Stimulated activated CD4-positive, alpha-beta T cell treated with anti-CD3 and anti-CD28 coated beads, Interleukin-2, amount 100 ng/mL, for 4 hours (primary cell): ENCODE results near the gene STING1.

Source experiments
- DNase-seq: peaks from one replicate; pipeline ENCODE4 v3.0.0-alpha.2; 2020; ENCODE audit warnings: low read depth

STING1 gene

DNA sequence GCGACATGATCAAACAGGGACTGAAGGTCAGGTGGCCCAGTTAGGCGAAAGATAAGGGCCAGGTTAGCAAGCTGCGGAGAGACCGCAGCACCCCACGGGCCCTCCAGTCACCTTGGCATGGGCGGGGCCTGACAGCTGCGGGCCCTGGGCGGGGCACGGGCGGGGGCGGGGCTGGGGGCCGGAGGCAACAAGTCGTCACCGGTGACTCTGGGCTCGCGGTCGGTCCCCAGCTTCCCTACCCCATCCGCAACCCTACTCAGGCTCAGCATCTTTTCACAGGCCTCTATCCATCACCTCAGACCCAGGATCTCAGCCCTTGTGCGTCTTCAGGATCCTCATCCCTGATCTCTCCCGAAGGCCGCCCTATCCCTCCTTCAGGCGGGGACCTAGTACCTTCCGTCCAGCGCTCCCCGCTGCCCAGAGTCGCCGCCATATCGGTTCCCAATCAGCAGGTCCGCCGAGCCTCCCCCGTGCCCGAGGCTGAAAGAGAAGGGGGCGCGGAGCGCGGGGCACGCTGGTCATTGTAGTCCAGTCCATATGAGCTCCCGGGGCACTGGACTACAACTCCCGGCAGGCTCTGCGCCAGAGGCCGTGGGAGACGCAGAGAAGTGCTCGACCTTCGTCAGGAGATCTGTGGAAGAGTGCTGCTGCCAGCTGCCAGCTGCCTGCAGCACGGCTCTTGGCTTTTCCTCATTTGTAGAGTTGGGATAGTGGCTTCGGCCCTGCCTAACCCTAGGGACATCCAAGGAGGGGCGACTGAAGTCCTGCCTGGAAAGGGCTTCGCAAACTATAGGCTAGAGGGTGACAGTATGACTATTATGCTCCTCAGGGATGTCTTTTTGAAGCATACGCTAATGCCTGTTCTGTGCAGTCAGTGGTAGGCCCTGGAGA lies 43.3 kb downstream of the STING1 start, which contains the start of gene DNAJC18:
TSS of gene DNAJC18 (minus strand) at position 513 of the 891 bp plus-strand sequence. CDS start at position 433, 80 bp downstream.
- peak; percentile 85 for DNase-seq

DNA sequence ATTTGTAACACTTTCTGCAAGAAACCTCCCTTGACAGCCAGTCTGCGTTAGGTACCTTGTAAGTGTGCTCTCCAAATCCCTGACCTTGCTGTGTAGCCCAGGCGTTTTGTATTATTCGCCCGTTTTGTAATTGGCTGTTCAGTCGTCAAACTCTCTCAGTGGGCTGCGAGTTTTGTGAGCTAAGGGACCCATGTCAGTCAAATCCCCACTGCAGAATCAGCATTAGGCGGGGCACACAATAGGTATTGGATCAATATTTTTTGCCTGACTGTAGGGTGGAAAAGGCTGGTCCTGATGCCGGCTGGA lies 43.9 kb downstream of the STING1 start:
- no peak for DNase-seq

DNA sequence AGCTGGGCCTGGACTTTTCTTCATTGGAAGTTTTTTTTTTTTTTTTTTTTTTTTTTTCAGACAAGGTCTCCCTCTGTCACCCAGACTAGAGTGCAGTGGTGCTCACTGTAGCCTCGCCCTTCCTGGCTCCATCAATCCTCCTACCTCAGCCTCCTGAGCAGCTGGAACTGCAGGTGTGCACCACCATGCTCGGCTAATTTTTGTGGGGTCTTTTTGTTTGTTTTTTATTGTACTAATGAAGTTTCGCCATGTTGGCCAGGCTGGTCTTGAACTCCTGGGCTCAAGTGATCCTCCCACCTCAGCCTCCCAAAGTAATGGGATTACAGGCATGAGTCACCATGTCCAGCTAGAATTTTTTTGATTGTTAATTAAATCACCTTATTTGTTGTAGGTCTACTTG lies 46.9 kb downstream of the STING1 start:
- no peak for DNase-seq

DNA sequence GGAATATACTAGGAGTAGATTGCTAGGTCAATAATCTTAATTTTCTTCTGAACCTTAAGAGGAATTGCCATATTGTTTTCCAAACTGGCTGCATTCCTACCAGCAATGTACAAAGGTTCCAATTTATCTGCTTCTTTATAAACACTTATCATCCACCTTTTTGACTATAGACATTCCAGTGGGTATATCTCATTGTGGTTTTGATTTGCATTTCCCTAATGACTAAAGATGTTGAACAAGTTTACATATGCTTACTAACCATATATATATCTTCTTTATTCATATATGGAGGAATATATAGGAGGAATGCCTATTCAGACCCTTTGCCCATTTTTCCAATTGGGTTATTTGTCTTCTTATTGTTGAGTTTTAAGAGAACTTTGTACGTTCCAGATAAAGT lies 50.9 kb downstream of the STING1 start:
- DNase-seq, result no peak

DNA sequence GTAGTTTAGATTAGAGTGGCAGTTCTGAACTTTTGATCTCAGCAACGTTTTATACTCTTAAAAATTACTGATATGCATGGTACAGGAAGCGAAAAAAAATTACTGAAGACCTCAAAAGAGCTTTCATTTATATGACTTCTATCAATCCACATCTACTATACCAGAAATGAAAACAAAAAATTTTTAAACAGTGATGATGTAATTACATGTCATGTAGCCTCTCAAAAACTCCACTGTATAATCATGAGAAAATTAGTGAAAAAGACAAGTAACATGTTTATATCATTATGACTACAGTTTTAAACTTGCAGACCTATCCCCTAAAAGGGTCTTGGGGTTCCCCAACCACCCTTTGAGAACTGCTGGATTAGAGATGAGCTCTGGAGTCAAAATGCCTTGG lies 52.5 kb downstream of the STING1 start:
- no peak for DNase-seq

DNA sequence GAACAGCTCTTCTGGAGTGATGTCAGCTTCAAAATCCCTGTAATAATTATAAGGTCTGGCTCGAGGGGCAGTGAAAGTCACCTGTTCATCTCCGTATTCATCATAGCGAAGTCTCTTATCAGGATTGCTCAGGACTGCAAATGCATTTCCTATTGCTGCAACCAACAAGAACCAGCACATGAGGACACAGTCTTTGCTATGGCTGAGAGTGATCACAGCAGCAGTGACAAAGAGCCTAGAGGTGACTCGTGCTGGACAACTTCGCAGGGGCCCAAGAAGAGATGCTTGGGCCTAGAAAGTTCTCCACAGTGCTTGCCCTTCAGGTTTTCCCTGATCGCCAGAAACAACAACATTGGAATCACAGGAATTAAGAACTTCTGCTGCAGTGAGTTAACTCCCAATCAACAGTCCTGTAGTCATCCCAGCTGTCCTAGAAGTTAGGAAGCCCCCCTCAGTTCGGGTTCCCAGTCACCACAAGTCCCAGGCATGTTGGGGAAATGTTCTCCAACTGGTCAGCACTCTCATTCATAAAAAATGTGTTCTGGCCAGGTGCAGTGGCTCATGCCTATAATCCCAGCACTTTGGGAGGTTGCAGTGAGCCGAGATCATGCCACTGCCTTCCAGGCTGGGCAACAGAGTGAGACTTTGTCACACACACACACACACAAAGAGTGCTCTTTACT lies 56.2 kb downstream of the STING1 start:
- no peak for DNase-seq
